Esophagus squamous epithelium (tissue), 4 donors: ENCODE measurements around the gene PDZK1IP1.

Experiments
- POLR2A ChIP-seq, 4 donors: fragments of 450-650 bp; IDR thresholded peaks; one replicate each; pipeline ENCODE4 v1.6.1; 2017; ENCODE audit warnings: antibody characterized with exemption in 4 of 4, mild to moderate bottlenecking in 4 of 4, moderate library complexity in 3 of 4
- TF ChIP-seq, protein P1 (sequence below), 6 experiments: fragments of 450-650 bp in 4 of 6; fragments of 200-600 bp in 2 of 6; sonication (generic) in 2 of 6; IDR thresholded peaks; one replicate each; pipeline ENCODE4 v1.5.1; 2016 to 2019; ENCODE audit warnings: antibody characterized with exemption in 6 of 6, mild to moderate bottlenecking in 4 of 6, moderate library complexity in 4 of 6

DNA sequence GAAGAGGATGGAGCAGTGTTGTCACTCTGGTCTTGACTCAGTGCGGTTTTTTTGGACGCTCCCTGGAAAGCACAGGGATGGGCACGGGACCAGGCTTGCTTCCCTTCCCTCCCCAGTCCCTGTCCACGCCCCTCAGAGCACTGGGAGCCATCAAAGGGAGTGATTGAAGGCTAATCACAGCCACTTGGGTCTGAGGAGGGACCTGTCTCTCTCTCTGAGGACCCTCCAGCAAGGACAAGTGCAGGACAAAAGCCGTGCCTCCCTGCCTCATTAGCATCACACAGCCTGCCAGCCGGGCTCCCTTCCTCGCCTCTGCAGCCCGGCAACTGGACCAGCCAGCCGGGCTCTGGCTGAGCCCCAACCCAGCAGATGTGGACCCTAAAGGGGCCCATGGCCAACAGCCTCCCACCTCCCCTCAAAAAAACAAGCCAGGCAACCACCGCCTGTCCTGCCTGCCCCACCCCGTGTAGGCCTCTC lies 18.6 kb upstream of the PDZK1IP1 start:
- TF ChIP-seq, protein P1, sequence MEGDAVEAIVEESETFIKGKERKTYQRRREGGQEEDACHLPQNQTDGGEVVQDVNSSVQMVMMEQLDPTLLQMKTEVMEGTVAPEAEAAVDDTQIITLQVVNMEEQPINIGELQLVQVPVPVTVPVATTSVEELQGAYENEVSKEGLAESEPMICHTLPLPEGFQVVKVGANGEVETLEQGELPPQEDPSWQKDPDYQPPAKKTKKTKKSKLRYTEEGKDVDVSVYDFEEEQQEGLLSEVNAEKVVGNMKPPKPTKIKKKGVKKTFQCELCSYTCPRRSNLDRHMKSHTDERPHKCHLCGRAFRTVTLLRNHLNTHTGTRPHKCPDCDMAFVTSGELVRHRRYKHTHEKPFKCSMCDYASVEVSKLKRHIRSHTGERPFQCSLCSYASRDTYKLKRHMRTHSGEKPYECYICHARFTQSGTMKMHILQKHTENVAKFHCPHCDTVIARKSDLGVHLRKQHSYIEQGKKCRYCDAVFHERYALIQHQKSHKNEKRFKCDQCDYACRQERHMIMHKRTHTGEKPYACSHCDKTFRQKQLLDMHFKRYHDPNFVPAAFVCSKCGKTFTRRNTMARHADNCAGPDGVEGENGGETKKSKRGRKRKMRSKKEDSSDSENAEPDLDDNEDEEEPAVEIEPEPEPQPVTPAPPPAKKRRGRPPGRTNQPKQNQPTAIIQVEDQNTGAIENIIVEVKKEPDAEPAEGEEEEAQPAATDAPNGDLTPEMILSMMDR (IDR thresholded peaks at IDR 0.05): no peak
- TF ChIP-seq POLR2A (IDR thresholded peaks at IDR 0.05): no peak
